NCI-H1417 (cell line): Measurements from ENCODE around the gene ZIC5.
A peak's percentile ranks its signal among the peaks of the same experiment; 100 is the strongest.

Experiments used
- DNase-seq, 3 experiments: peaks; one replicate each; lab custom pipeline; 2025; lab: John Stamatoyannopoulos, UW

The ZIC5 gene

GRCh38 chr13:99987154-99988019 lies 15.8 kb upstream of the ZIC5 start:
- DNase-seq, result peak in 2 of 3 experiments; percentile 90 to 92

- peak; percentile 36 to 86 (median 81) for DNase-seq
Observed at GRCh38 chr13:99986741-99987140, 15.2 kb upstream of the ZIC5 start.

- peak in 2 of 3 experiments; percentile 76 to 92 for DNase-seq
Observed at GRCh38 chr13:99985886-99986527, 14.4 kb upstream of the ZIC5 start.

GRCh38 chr13:99985241-99985874 lies 13.8 kb upstream of the ZIC5 start:
- peak in 2 of 3 experiments; percentile 87 for DNase-seq

- peak; percentile 40 to 92 (median 90) for DNase-seq
Observed at GRCh38 chr13:99984461-99985240, 13.1 kb upstream of the ZIC5 start.

GRCh38 chr13:99983499-99984401 lies 12.2 kb upstream of the ZIC5 start:
- peak; percentile 29 to 93 (median 88) for DNase-seq

- peak; percentile 54 to 84 (median 77) for DNase-seq
Observed at GRCh38 chr13:99982731-99983498, 11.3 kb upstream of the ZIC5 start.

- peak; percentile 64 to 85 (median 84) for DNase-seq
Observed at GRCh38 chr13:99982036-99982730, 10.6 kb upstream of the ZIC5 start.

- DNase-seq, result no peak
Observed at GRCh38 chr13:99981735-99982035, 10.1 kb upstream of the ZIC5 start, which contains the start of gene ZIC2. Gene ZIC2, plus strand, starts transcription at chr13:99981784. Its CDS starts 281 bp downstream, at chr13:99982065.

- peak; percentile 91 to 100 (median 99) for DNase-seq
Observed at GRCh38 chr13:99980824-99981734, 9.5 kb upstream of the ZIC5 start.

GRCh38 chr13:99980201-99980823 lies 8.7 kb upstream of the ZIC5 start:
- DNase-seq, result peak; percentile 96 to 99 (median 99)

GRCh38 chr13:99979453-99980200 lies 8.1 kb upstream of the ZIC5 start:
- DNase-seq, result peak in 2 of 3 experiments; percentile 90 to 91

- peak in 2 of 3 experiments; percentile 81 to 94 for DNase-seq
Observed at GRCh38 chr13:99978799-99979452, 7.4 kb upstream of the ZIC5 start.

- DNase-seq, result peak in 2 of 3 experiments; percentile 76 to 88
Observed at GRCh38 chr13:99977912-99978798, 6.6 kb upstream of the ZIC5 start.

- peak in 2 of 3 experiments; percentile 71 to 84 for DNase-seq
Observed at GRCh38 chr13:99977334-99977911, 5.9 kb upstream of the ZIC5 start.
